Liver (tissue), 9 donors: Measurements from ENCODE around the gene RGS3. TPM values are rescaled to one million over a fixed set of nuclear protein-coding genes. Genes with fewer than 3 reads are reported as not detected.

ENCODE experiments used
- DNase-seq: peaks from one replicate; pipeline ENCODE4 v3.0.0-alpha.2; 2017; ENCODE audit warnings: low spot score
- H3K27ac ChIP-seq, 2 donors: one replicate each; pipeline ENCODE4 v1.7.0; 2013; ENCODE audit warnings: inconsistent platforms in 2 of 2, low read length in 2 of 2, control low read depth in 1 of 2, low read depth in 1 of 2, mild to moderate bottlenecking in 1 of 2
- H3K27me3 ChIP-seq, 4 donors: one replicate each; pipeline versions ENCODE4 v1.6.1 to v1.7.0; 2013; ENCODE audit warnings: low read length in 3 of 4, inconsistent platforms in 1 of 4, mild to moderate bottlenecking in 1 of 4, moderate library complexity in 1 of 4; ENCODE audit not compliant: control insufficient read depth in 4 of 4, insufficient read depth in 4 of 4
- H3K36me3 ChIP-seq, 4 donors: one replicate each; pipeline versions ENCODE4 v1.6.1 to v1.7.0; 2013; ENCODE audit warnings: low read length in 3 of 4, mild to moderate bottlenecking in 3 of 4, low read depth in 1 of 4, moderate library complexity in 1 of 4; ENCODE audit not compliant: control insufficient read depth in 4 of 4, insufficient read depth in 3 of 4
- H3K4me1 ChIP-seq, 4 donors: one replicate each; pipeline versions ENCODE4 v1.6.1 to v1.7.0; 2013; ENCODE audit warnings: low read length in 3 of 4, mild to moderate bottlenecking in 3 of 4, moderate library complexity in 1 of 4; ENCODE audit not compliant: control insufficient read depth in 4 of 4, insufficient read depth in 4 of 4
- H3K4me3 ChIP-seq, 3 donors: one replicate each; pipeline versions ENCODE4 v1.6.1 to v1.7.0; 2013; ENCODE audit warnings: low read length in 3 of 3, control low read depth in 1 of 3, low read depth in 1 of 3, mild to moderate bottlenecking in 1 of 3
- H3K9ac ChIP-seq, 2 donors: one replicate each; pipeline ENCODE4 v1.7.0; 2013; ENCODE audit warnings: low read length in 2 of 2, mild to moderate bottlenecking in 2 of 2, moderate library complexity in 2 of 2, control low read depth in 1 of 2, low read depth in 1 of 2
- H3K9me3 ChIP-seq, 4 donors: one replicate each; pipeline versions ENCODE4 v1.6.1 to v1.7.0; 2013; ENCODE audit warnings: low read length in 3 of 4; ENCODE audit not compliant: control insufficient read depth in 4 of 4
- ATF3 ChIP-seq: IDR thresholded peaks from 2 replicates; pipeline ENCODE4 v1.6.1; 2016; ENCODE audit warnings: antibody characterized with exemption
- CTCF ChIP-seq: fragments of 150-350 bp; IDR thresholded peaks from 2 replicates; pipeline ENCODE4 v1.5.1; 2017; ENCODE audit warnings: improper control_type of control experiment, low read depth, low read length; ENCODE audit not compliant: missing input control
- EGR1 ChIP-seq, 2 donors: IDR thresholded peaks; 2 replicates each; pipeline ENCODE4 v1.6.1; 2016 to 2018; ENCODE audit warnings: antibody characterized with exemption in 2 of 2, low read depth in 2 of 2
- FOXA1 ChIP-seq: IDR thresholded peaks from 2 replicates; pipeline ENCODE4 v1.6.1; 2016; ENCODE audit warnings: antibody characterized with exemption
- FOXA2 ChIP-seq: IDR thresholded peaks from 2 replicates; pipeline ENCODE4 v1.6.1; 2016; ENCODE audit warnings: antibody characterized with exemption
- GABPA ChIP-seq, 2 donors: IDR thresholded peaks in 1 of 2; conservative IDR thresholded peaks in 1 of 2; 2 replicates each; pipeline ENCODE4 v1.6.1; 2016; ENCODE audit warnings: antibody characterized with exemption in 2 of 2, mild to moderate bottlenecking in 1 of 2, moderate library complexity in 1 of 2
- HNF4A ChIP-seq, 2 donors: conservative IDR thresholded peaks; 2 replicates each; pipeline ENCODE4 v1.6.1; 2016; ENCODE audit warnings: antibody characterized with exemption in 2 of 2, mild to moderate bottlenecking in 2 of 2
- HNF4G ChIP-seq: IDR thresholded peaks from 2 replicates; pipeline ENCODE4 v1.6.1; 2016; ENCODE audit warnings: antibody characterized with exemption
- JUND ChIP-seq, 2 donors: IDR thresholded peaks; 2 replicates each; pipeline ENCODE4 v1.6.1; 2016; ENCODE audit warnings: antibody characterized with exemption in 2 of 2
- NR2F2 ChIP-seq: IDR thresholded peaks from 2 replicates; pipeline ENCODE4 v1.6.1; 2016; ENCODE audit warnings: antibody characterized with exemption
- RAD21 ChIP-seq, 2 donors: IDR thresholded peaks; 2 replicates each; pipeline ENCODE4 v1.6.1; 2016; ENCODE audit warnings: antibody characterized with exemption in 2 of 2, mild to moderate bottlenecking in 2 of 2
- REST ChIP-seq: IDR thresholded peaks from 2 replicates; pipeline ENCODE4 v1.6.1; 2016; ENCODE audit warnings: antibody characterized with exemption, mild to moderate bottlenecking
- RXRA ChIP-seq, 2 donors: IDR thresholded peaks; 2 replicates each; pipeline ENCODE4 v1.6.1; 2017 to 2018; ENCODE audit warnings: antibody characterized with exemption in 2 of 2, mild to moderate bottlenecking in 1 of 2
- SP1 ChIP-seq: IDR thresholded peaks from 2 replicates; pipeline ENCODE4 v1.6.1; 2018; ENCODE audit warnings: antibody characterized with exemption, mild to moderate bottlenecking
- YY1 ChIP-seq: IDR thresholded peaks from 2 replicates; pipeline ENCODE4 v1.6.1; 2016; ENCODE audit warnings: antibody characterized with exemption, mild to moderate bottlenecking
- WGBS: extraction: QIAGEN DNeasy Blood & Tissue Kit; methylation state at CpG from one replicate; pipeline ENCODE4 v1.1.7; 2013; 5-methylcytosine and 5-hydroxymethylcytosine counted together
- polyA plus RNA-seq, 2 donors: library from polyadenylated mRNA; stranded (reverse) in 1 of 2; unstranded in 1 of 2; fragments of 200-250 nt in 1 of 2; fragments of >200 nt in 1 of 2; fragmentation: Nextera tagmentation in 1 of 2; extraction: Ambion mirVana in 1 of 2; gene quantifications; one replicate each; pipeline versions ENCODE4 v1.2.1 to v1.2.3, GENCODE V29; 2013 to 2015
- total RNA-seq, 2 donors: library from RNA; depleted of rRNA; stranded (reverse); fragments of >200 nt; gene quantifications; one replicate each; pipeline ENCODE4 v1.2.3, GENCODE V29; 2014
- TF ChIP-seq, protein P1 (sequence below): IDR thresholded peaks from 2 replicates; pipeline ENCODE4 v1.6.1; 2016; ENCODE audit warnings: antibody characterized with exemption
- TF ChIP-seq, protein P2 (sequence below): IDR thresholded peaks from 2 replicates; pipeline ENCODE4 v1.6.1; 2016; ENCODE audit warnings: antibody characterized with exemption
- donor health status: healthy.
- donor health status: healthy.
- donor health status: healthy.
- donor health status: healthy.
- donor health status: healthy.

The RGS3 gene
- total and polyA plus RNA-seq, 4 donors, result 13.0 to 65.0 (median 28.3) TPM

DNA sequence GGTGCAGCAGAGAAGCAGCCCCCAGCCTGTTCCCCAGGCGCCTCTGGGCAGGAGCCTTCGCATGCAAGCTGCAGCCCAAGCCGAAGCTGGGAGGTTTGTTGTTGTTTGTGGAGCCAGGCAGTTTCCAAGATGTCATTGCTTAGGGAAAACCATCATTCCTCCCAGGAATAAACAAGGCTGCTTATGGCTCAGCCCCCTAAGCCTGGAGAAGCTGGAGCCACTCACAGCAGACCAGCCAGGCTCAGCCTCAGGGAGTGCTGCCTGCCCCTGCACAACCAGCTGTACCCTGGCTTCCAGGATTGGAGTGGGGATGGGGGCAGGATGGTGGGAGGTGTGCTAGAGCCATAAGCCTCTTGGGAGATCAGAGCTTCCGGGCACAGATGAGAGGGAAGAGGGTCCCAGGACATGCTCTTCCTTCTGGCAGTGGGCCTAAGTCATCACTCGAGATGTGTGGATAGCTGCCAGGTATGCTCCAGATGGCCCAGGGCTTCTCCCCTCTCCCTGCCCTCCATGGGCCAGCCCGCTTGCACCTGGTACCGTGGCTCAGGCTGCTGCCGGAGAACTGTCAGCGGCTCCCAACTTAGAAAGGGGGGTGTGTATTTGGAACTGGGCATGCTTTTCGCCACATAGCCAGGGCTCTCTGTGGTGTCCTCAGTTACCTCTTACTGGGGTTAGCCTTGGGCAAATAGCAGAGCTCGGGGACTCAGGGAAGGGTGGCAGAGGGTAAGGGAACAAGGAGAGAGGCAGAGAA is 105.2 kb downstream of the RGS3 start:
- Histone ChIP-seq H3K27me3 (no peaks in the 10 kb centered on the region), H3K27ac (no peak overlapping the region), H3K4me1 (peaks cover 0 to 4% (median 0%) of the 10 kb centered on the region in 4 donors), H3K9ac (no peak overlapping the region), H3K9me3 (no peaks in the 10 kb centered on the region), H3K4me3 (no peak overlapping the region), H3K36me3 (no peaks in the 10 kb centered on the region)
- DNase-seq, result no peak
- no peak for TF ChIP-seq FOXA1
- no peak for TF ChIP-seq EGR1 (IDR thresholded peaks at IDR 0.05; ENCODE audit: low read depth in 2 of 2)
- no peak for TF ChIP-seq HNF4A (conservative IDR thresholded peaks at IDR 0.05)
- TF ChIP-seq RXRA (IDR thresholded peaks at IDR 0.05), result no peak
- TF ChIP-seq FOXA2, result no peak
- TF ChIP-seq, protein P1, sequence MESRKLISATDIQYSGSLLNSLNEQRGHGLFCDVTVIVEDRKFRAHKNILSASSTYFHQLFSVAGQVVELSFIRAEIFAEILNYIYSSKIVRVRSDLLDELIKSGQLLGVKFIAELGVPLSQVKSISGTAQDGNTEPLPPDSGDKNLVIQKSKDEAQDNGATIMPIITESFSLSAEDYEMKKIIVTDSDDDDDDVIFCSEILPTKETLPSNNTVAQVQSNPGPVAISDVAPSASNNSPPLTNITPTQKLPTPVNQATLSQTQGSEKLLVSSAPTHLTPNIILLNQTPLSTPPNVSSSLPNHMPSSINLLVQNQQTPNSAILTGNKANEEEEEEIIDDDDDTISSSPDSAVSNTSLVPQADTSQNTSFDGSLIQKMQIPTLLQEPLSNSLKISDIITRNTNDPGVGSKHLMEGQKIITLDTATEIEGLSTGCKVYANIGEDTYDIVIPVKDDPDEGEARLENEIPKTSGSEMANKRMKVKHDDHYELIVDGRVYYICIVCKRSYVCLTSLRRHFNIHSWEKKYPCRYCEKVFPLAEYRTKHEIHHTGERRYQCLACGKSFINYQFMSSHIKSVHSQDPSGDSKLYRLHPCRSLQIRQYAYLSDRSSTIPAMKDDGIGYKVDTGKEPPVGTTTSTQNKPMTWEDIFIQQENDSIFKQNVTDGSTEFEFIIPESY, result no peak
- TF ChIP-seq RAD21 (IDR thresholded peaks at IDR 0.05), result no peak
- TF ChIP-seq HNF4G, result no peak
- TF ChIP-seq, protein P2, sequence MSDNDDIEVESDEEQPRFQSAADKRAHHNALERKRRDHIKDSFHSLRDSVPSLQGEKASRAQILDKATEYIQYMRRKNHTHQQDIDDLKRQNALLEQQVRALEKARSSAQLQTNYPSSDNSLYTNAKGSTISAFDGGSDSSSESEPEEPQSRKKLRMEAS, result no peak
- TF ChIP-seq GABPA (IDR thresholded peaks at IDR 0.05 in 1 of 2, conservative IDR thresholded peaks at IDR 0.05 in 1 of 2), result no peak
- TF ChIP-seq CTCF, result no peak
- no peak for TF ChIP-seq ATF3
- no peak for TF ChIP-seq JUND (IDR thresholded peaks at IDR 0.05)
- no peak for TF ChIP-seq REST
- no peak for TF ChIP-seq NR2F2
- no peak for TF ChIP-seq YY1
- TF ChIP-seq SP1, result no peak
- 87% methylated on average over 11 of the region's 11 CpGs for WGBS
